Ishikawa (cell line): Measurements from ENCODE around the gene MAP3K20.

Source experiments
- CEBPB ChIP-seq: IDR thresholded peaks from 2 replicates; pipeline ENCODE4 v1.6.1; 2012
- CREB1 ChIP-seq: IDR thresholded peaks from 2 replicates; pipeline ENCODE4 v1.6.1; 2012; ENCODE audit warnings: low read depth
- EGR1 ChIP-seq: IDR thresholded peaks from 2 replicates; pipeline ENCODE4 v1.6.1; 2012
- EP300 ChIP-seq: IDR thresholded peaks from 2 replicates; pipeline ENCODE4 v1.6.1; 2012; ENCODE audit warnings: borderline replicate concordance
- FOXM1 ChIP-seq: IDR thresholded peaks from 2 replicates; pipeline ENCODE4 v1.6.1; 2012; ENCODE audit warnings: low read depth, borderline replicate concordance
- MAX ChIP-seq: IDR thresholded peaks from 2 replicates; pipeline ENCODE4 v1.6.1; 2012
- NFIC ChIP-seq: IDR thresholded peaks from 2 replicates; pipeline ENCODE4 v1.6.1; 2012
- RAD21 ChIP-seq: IDR thresholded peaks from 2 replicates; pipeline ENCODE4 v1.6.1; 2012; ENCODE audit warnings: low read depth
- REST ChIP-seq: IDR thresholded peaks from 2 replicates; pipeline ENCODE4 v1.6.1; 2012; ENCODE audit warnings: low read depth, mild to moderate bottlenecking
- TAF1 ChIP-seq: IDR thresholded peaks from 2 replicates; pipeline ENCODE4 v1.6.1; 2012; ENCODE audit warnings: low read depth, mild to moderate bottlenecking
- TCF12 ChIP-seq: IDR thresholded peaks from 2 replicates; pipeline ENCODE4 v1.6.1; 2012; ENCODE audit warnings: low read depth
- TEAD4 ChIP-seq: IDR thresholded peaks from 2 replicates; pipeline ENCODE4 v1.6.1; 2012
- USF1 ChIP-seq: IDR thresholded peaks from 2 replicates; pipeline ENCODE4 v1.6.1; 2012
- YY1 ChIP-seq: IDR thresholded peaks from 2 replicates; pipeline ENCODE4 v1.6.1; 2012; ENCODE audit warnings: low read depth

GRCh38 chr2:173094731-173095130 is 19.1 kb downstream of the MAP3K20 start:
- no peak for TF ChIP-seq REST
- no peak for TF ChIP-seq FOXM1
- TF ChIP-seq MAX: no peak
- TF ChIP-seq NFIC: no peak
- no peak for TF ChIP-seq CEBPB
- TF ChIP-seq EP300: no peak
- no peak for TF ChIP-seq TCF12
- TF ChIP-seq RAD21: no peak
- no peak for TF ChIP-seq TAF1
- no peak for TF ChIP-seq TEAD4
- no peak for TF ChIP-seq YY1
- TF ChIP-seq USF1: no peak
- TF ChIP-seq EGR1: no peak
- TF ChIP-seq CREB1: no peak
